GM18909 (cell line): ENCODE data around the gene CNPY1.

Experiments used
- ATAC-seq: cut with Tn5 transposase; IDR thresholded peaks from one replicate; pipeline ENCODE4 v1.9.1; 2021; ENCODE audit warnings: mild to moderate bottlenecking; ENCODE audit not compliant: unreplicated experiment, poor library complexity

CNPY1 gene

DNA sequence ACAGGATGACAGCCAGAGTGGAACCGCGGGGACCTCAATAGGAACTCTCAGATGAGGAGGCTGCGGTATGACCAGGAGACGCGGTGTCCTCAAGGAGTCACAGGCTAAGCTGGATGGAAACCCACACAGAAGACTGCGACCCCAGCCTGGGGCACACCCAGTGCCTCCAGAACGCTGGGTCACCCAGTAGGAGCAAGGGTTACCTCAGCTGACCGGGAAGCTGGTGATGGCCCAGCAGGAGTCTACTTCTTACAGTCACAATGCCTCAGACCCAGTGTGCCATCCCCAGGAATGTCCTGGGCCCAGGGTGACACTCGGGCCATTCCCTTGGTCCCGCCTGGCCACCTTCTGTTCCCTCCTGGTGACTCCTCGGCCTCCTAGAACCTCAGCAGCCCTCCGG, 29.9 kb downstream of the CNPY1 start:
- no peak for ATAC-seq

DNA sequence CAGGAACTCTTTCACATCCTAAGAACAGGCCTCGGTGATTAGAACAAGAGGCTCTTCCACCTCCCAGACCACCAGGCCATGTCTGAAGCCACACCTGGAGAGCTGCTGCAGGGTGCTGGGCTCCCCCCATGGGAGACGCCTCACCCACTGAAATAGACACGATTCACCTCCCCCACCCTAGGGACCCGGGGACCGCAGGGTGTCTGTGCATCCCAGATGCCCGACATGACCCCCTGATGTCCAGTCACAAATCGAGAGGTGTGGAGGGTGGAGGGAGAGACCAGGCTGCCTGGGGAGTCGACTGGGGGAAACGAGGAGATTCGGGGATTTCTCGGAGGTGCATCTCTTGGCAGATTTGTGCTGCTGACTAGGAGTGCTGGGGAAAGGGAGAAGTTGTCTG, 31.0 kb downstream of the CNPY1 start:
- ATAC-seq = no peak

DNA sequence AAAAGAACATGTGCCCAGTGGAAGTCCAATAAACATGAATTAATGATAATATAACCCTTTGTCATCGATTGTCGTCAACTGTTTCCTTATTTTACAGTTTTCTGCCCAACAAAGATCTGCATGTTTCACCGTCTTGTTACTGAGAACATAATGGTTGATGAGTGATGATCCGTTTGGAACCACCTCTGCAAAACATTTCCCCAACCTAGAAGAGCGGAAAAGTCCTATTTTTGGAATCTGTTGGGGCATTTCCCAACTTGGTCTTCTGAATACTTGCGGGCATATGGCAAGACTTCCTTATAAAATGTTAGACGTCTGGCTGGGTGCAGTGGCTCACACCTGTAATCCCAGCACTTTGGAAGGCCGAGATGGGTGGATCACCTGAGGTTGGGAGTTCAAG, 32.1 kb downstream of the CNPY1 start:
- no peak for ATAC-seq

DNA sequence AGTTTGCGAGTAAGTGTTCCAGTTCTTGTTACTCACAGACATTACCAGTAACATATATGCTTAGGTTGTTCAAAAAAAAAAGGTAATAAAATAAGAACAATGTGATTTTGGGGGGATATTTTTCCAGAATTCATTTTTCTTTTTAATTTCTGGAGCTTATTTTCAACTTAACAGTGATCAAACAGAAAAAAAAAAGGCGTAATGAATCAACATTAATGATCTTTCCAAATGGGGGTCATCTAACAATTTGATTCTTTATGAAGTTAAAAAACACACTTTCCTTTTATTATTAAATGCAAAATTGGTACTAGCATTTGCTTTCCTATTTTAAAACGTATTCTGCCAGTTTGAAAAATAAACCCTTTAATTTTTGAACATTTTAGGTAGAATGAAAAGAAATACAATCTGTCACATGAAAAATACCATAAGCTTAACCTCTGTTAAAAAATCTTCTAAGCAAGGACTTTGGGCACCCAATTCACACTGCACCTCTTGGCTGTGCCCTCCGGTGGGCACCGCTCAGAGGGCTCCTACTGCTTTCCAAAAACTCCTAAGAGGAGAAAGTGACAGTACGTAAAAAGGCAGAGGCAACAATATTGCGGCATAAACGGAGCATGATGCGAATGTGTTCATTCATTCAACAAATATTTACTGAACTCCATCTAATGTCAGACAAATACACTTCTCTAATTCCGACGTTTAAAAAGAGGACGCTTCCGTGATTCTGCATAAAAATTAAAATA, 32.6 kb downstream of the CNPY1 start:
- ATAC-seq = no peak

DNA sequence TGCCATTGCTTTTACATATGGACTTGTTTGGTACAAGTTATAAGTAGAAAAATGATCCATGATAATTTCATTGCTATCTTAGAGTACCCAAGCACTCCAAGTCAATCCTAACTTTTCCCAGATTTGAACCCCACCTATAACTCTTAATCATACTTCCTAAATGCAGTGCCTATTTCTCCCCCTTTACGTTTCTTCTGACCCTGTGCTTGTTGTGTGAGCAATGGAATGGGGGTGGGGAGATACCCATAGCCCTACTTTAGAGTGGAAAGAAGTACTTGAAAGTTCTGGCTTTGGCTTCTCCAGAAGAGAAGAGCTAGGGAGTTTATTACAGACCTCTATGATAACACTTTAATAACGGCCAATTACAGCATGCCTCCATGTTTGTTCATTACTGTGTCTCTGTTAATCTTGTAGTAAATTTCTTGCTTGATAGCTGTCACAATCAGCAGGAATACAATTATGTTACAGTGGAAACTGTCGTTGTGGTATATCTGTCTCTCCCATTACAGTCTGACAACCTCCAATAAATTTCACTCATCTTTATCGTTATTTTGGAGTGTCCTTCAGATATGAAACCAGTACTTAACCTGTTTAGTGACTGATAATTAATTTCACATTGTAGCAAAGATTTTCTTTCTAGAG, 34.0 kb downstream of the CNPY1 start:
- no peak for ATAC-seq

DNA sequence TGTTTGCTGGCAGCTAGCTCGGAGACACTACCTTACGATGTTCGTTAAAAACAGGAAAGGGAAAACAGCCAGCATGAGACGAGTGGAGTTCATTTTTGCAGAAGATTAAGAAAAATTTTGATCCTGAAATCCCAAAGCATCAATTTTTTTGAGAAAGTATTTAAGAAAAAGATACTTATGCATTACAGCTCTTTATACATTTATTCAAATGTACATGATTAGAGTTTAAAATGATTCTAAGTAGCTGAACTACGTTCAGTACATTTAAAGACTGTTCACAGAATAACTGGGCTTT, 34.7 kb downstream of the CNPY1 start:
- ATAC-seq = no peak

DNA sequence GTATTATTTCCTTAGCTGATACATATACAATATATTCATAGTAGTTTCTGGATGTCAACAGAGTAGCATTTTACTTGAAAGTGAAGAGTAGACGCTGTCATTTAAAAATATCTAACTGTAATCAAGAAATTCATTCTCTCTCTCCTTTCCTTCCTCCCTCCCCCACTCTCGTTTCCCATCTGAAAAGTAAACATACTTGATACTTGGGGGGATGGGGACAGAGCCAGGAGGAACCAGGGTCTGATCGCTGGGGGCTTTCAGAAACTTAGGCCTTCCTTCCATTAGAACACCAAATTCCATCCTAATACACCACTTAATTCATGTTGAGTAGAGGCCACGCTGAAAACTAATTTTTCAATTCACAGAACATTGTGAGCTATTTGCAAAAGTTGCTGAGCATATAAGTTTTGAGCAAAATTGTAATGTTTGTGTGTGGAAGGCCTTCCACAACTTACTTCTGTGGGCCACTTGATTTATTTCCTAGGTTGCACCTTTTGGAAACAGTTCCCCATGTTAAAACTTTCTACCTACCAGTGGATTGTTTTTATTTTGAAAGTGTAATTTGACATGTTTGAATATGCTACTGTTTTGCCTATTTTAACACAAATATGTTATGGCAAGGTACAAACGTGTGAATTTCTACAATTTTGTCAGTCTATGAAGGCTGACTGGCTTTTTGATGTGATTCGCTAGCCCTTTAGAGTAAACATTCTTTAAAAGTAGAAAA, 35.2 kb downstream of the CNPY1 start:
- no peak for ATAC-seq

DNA sequence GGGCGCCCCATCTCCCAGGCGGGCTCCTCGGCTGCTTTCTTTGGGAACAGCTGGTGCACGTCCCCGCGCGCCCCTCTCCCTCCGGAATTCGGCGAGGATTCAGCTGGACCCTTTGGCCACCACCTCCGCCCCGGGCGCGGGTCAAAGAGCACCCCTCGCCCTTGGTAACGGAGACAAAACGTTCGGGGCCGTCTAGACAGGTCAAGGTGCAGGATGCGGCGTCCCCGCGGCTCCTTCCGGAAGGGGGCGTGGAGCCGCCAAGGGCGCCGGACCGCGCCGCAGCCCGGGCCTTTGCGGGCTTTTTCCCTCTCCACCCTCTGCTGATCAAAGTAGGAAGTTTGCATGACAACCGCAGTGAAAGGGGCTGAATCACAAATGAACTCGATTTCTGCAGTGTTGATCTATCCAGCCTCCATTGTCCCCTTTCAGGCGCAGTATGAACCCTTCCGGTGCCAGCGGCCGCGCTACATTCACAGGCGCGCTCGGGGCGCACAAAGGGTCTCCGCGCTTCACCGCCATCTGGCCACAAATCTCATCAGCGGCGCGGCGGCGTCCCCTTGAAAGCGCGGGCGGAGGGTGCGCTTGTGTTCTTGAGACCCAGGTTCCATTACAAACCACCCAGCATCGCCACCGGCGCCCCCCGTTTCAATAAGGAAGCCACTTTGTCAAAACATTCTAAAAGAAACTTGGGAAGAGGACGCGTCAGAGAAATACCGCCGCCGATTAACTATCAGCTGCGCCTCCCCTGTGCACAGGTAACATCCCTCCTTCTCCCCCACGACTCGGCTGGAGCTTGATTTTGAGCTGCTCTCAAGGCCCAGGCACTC, 36.4 kb downstream of the CNPY1 start:
- ATAC-seq = no peak

DNA sequence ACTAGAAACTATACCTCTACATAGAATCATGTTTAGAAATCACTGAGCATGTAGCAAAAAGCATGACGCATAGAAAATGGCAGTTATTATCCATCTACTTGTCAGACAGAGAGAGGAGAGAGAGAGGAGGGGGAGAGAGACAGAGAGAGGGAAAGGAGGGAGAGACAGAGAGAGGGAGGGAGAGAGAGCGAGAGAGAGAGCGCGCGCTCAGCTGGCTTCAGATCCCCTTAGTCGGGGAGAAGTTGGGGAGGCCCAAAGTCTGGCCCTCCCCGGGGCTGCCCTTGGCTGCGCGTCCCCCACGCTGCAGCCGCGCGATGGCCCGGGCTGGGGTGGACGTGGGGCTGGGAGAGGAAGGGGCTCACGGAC, 37.0 kb downstream of the CNPY1 start:
- ATAC-seq = no peak

DNA sequence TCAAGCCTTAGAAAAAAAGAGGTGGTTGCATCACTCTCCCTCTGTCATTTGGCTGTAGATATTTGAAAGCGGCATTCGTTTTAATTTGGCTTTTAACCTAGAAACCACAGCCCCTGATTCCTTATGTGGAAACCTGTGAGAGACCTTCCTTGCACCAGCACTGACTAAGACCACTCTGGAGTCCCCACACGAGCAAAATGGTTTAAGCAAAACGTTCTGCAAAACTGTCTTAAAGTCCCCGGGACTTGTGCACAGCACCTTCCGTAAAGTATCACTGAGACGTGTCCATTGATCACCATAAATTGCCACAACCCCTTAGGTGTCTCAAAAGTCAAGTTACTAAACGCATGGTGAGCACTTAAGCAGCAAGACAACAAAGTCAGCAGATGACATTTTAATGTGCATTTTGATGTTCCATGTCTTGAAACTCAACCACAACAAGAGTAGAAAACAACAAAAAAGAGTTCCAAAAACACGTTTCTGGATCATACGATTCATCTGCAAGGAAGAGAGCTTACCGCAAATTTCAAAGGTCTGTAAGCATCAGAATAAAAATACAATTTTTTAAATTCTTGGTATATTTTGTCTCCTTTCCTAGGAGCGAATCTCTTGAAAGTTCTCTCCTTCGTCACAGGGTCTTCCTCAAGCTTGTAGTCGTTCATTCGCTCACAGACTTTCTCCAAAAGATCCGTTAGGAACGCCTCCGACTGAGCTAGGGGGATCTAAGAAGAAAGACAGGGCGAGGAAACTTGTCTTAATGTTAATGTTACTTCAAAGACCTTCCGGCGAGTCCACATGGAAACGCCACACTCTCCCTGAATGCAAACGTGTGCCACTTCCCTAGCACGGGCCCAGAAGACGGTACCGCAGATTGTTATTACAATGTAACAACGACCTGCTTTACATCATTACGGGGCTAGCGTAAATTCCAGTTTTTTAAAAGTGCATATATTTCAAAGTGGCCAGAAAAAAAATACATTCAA, 37.7 kb downstream of the CNPY1 start:
- no peak for ATAC-seq

DNA sequence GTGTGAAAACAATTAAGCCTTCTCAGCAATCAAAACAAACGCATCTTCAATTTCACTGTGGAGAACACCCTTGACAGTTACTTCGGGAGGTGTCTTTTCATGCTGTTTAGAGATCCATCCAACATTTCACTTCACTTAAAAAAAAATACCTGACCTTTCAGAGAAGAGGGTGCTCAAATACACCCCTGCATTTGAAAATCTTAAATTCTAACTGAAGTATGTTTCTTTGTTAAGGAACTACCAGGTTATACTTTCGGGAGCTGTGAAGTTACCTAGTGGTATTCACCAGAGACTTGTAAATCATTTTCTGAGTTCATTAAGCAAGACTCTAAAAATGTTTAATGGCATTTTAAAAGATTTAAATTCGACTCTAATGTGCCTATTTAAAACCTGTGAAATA, 38.8 kb downstream of the CNPY1 start:
- no peak for ATAC-seq

DNA sequence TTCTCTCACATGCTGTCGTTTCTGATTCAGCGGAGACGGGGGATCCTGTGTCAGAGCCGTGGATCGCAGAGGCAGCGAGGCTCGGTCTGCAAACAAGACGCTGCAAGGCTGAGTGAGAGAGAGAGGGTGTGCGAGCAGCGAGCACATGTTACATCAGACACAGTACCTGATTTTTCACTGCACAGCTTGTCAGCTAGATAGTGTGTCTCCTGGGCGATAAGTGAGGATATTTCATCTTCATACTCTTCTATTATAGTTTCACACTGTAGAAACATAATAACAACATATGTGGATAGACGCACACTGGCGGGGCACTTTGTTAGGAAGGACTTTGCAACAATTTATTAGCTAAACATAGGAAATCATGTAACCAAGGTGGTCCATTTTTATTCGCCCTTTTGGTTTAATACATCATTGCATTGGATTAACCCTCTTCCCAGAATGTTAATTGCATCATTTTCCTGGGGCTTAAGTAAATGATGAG, 39.5 kb downstream of the CNPY1 start:
- ATAC-seq = no peak

DNA sequence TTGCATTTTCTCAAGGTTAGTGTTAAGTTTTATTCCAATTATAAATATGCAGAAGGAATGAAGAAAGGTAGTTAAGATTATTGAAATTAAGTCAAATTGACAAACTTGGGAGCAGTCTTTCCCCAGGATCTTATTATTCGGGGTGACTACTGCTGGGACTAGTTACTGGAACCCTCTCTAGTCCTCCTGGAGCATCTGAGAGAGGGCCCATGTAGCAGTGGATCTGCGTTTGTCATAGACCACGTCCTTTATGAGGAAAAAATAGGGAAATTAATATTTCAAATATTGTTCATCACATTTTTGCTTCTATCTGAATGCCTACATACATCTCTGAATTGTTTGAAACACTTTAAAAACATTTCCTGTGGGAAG, 41.0 kb downstream of the CNPY1 start:
- ATAC-seq = no peak

DNA sequence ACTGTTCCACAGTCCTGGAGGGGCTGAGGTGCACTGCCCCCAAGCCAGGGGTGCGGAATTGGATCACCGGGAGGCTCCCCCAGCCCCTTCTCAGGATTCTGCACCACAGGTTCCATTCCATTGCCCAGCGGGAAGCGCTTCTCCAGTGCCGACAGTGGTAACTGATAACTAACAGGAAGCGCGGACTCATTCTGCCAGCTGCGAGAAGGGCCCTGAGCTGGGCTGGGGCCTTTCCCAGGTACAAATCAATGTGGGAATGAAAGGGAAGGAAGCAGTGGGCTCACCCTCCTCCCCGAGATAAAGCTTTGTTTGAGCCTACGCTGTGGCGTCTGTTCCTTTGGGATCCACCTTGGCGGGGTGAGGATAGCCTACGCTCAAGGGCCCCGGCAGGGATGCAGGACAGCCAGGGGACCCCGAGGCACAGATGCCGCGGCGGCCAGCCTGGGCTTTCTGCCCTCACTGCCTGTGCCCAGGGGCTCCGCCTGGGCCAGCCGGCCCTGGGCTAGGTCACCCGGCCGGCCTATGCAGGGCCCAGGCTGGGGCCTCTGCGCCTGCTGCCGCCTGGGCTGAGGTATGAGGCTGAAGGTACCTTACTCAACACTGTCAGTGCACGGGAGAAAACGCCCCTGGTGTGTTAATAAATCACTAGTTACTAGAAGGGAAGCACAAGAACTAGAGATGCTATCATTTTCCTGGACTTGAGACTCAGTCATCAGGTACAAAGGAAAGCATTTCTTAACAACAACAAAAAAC, 49.0 kb downstream of the CNPY1 start:
- ATAC-seq = no peak

DNA sequence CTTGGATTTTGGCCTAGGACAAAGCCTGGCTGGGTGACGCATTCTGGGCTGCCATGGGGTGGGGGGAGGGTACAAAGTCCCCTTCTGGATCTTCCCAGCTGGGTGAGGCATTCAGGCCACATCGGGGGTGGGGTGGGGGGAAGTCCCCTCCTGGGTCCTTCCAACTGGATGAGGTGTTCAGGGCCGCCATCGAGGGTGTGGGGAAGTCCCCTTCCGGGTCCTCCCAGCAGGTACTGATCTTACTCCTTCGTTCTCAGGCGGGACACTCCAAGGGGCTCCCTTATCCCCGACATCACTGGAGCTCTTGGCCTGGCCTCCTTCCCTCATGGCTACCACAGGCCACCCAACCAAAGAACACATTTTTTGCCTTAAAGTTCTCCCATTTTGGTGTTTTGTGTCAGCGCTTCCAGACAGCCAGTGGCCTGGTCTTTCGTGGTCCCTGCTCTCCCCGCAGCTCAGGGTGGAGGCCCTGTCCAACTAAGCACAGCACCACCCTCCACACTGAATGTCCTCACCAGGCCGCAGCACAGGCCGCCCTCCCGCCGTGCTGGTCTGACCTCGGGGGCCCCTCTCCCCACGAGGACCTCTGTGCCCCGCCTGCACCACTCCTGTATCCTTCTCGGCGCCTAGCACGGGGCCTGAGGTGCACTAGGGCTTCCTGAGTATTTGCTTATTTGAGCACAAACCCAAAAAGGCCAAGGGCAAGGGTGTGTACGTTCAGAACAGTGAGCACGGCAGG, 49.9 kb downstream of the CNPY1 start:
- ATAC-seq = no peak

DNA sequence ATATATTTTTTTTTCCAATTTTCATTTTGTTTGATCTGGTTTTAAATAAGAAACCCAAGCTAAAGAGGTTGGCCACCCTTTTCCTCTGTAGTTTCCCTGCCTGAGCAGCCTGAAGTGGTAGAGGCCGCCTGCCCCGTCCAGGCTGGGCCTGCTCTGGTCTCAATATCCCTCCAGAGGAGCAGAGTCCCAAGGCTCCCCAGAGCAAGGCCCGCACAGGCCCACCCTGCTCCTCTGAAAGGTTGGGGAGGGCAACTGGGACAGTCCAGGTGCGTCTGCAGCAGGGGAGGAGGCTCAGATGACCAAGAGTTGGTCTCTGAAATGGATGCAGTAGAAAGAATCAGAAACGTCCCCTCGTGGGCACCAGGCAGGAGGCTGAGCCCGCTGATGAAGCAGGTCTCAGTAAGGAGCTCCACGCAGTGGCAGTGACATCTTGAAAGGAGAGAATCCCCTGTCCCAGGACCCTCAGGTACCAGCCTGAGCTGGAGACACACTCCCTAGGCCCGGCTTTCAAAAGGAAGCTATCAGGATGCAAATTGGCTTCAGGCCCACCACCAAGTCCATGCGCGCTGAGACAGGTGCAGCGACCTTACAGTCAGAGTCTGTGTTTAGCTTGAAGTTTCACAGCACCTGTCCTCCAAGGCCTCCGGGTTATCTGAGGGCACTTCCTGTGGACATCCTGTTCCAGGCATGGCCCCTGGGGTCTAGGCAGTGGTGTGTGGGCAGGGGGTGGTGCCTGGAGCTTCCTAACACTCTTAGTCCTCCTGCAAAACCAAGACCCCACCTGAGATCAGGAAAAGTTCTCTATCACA, 50.7 kb downstream of the CNPY1 start:
- ATAC-seq = no peak

DNA sequence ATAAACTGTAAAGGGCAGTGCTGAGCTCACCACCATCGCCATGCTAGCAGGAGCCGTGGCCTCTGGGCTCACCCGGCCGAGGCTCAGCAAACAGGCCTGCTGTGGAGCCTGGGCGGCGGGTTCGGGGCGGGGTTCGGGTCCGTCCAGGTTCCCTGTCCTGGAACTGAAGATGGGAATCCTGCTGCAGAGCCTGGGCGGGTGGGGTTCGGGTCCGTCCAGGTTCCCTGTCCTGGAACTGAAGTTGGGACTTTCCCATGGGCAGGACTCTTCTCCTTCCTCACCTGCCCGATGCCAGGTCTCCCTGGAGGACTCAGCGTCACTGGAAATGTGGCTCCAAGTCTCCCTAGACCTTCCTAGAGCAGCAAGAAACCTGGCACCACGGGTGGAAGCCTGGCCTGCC, 51.8 kb downstream of the CNPY1 start:
- ATAC-seq = no peak
